H1 (cell line): Measurements from ENCODE around the gene CAB39L. TPM values are rescaled to one million over a fixed set of nuclear protein-coding genes. Genes with fewer than 3 reads are reported as not detected.

Experiments used
- ASH2L ChIP-seq: fragments of 200-600, 300-600 bp; sonication (generic); IDR thresholded peaks from one replicate; pipeline ENCODE4 v1.7.1; 2017; ENCODE audit warnings: low read length
- CBX5 ChIP-seq: fragments of 300-800, 300-1000 bp; sonication (generic); IDR thresholded peaks from 2 replicates; pipeline ENCODE4 v1.7.1; 2016; ENCODE audit warnings: antibody characterized with exemption, low read length, low read depth
- CBX8 ChIP-seq: fragments of 300-800, 300-1000 bp; sonication (generic); IDR thresholded peaks from 2 replicates; pipeline ENCODE4 v1.7.1; 2016; ENCODE audit warnings: low read depth, low read length, borderline replicate concordance
- CREB1 ChIP-seq: IDR thresholded peaks from 2 replicates; pipeline ENCODE4 v1.6.1; 2012; ENCODE audit warnings: inconsistent platforms
- POLR2A ChIP-seq, 2 experiments: IDR thresholded peaks; 1 replicate in 1 of 2; 2 replicates in 1 of 2; pipeline ENCODE4 v1.6.1; 2011; ENCODE audit warnings: low read depth in 2 of 2, low read length in 2 of 2, mild to moderate bottlenecking in 2 of 2; ENCODE audit errors: control extremely low read depth in 1 of 2
- RAD21 ChIP-seq, 2 experiments: IDR thresholded peaks in 1 of 2; conservative IDR thresholded peaks in 1 of 2; 2 replicates each; pipeline ENCODE4 v1.6.1; 2011; ENCODE audit warnings: low read depth in 2 of 2, low read length in 2 of 2, improper control_type of control experiment in 1 of 2, inconsistent platforms in 1 of 2, mild to moderate bottlenecking in 1 of 2, moderate library complexity in 1 of 2
- SIN3A ChIP-seq, 2 experiments: IDR thresholded peaks in 1 of 2; conservative IDR thresholded peaks in 1 of 2; 2 replicates each; pipeline ENCODE4 v1.6.1; 2011 to 2012; ENCODE audit warnings: low read length in 2 of 2, improper control_type of control experiment in 1 of 2, low read depth in 1 of 2, mild to moderate bottlenecking in 1 of 2
- TAF7 ChIP-seq: optimal IDR thresholded peaks from 2 replicates; pipeline ENCODE3; 2011; ENCODE audit warnings: low read depth, mild to moderate bottlenecking, inconsistent platforms, low read length, moderate library complexity, borderline replicate concordance
- TEAD4 ChIP-seq: IDR thresholded peaks from 2 replicates; pipeline ENCODE4 v1.6.1; 2012; ENCODE audit warnings: low read depth, low read length, inconsistent platforms, mixed read lengths
- ZNF274 ChIP-seq: IDR thresholded peaks from 2 replicates; pipeline ENCODE4 v1.7.0; 2012; ENCODE audit warnings: low read length, borderline replicate concordance; ENCODE audit errors: extremely low read depth
- polyA plus RNA-seq, 7 experiments: library from polyadenylated mRNA; depleted of rRNA in 3 of 7; stranded (reverse) in 5 of 7; unstranded in 2 of 7; fragments of >200 nt in 5 of 7; fragments of 200-250 nt in 2 of 7; gene quantifications; 1 replicate in 5 of 7; 2 replicates in 1 of 7; 4 replicates in 1 of 7; pipeline versions ENCODE4 v1.2.1 to v1.2.3, GENCODE V29; 2011 to 2013; ENCODE audit warnings: missing spikeins in 2 of 7, mixed read lengths in 2 of 7
- total RNA-seq: library from RNA; stranded (reverse); fragmentation: NEBNext Ultra II Directional; extraction: Animal tissue kit (Norgen Biotek cat#: 25700); gene quantifications from 2 replicates; pipeline ENCODE4 v1.2.1, GENCODE V29; 2021
- TF ChIP-seq, protein P1 (sequence below): IDR thresholded peaks from 2 replicates; pipeline ENCODE4 v1.6.1; 2012; ENCODE audit warnings: inconsistent platforms

The CAB39L gene
- total and polyA plus RNA-seq, 2 of the 8 experiments (the other 6 are each of a cell fraction or from before 2014, with no cell fraction given), result 2.5 to 4.8 TPM

GRCh38 chr13:49303533-49304252 lies 140.2 kb downstream of the CAB39L start (continued):
- TF ChIP-seq ASH2L (no peak), ZNF274 (no peak), POLR2A (IDR thresholded peaks at IDR 0.05; ENCODE audit: control extremely low read depth in 1 of 2, low read depth in 2 of 2, low read length in 2 of 2) (no peak), SIN3A (conservative IDR thresholded peaks at IDR 0.05 in 1 of 2, IDR thresholded peaks at IDR 0.05 in 1 of 2; ENCODE audit: low read depth in 1 of 2, low read length in 2 of 2) (no peak), CBX5 (no peak), TEAD4 (no peak), CBX8 (no peak), TAF7 (no peak), RAD21 (IDR thresholded peaks at IDR 0.05 in 1 of 2, conservative IDR thresholded peaks at IDR 0.05 in 1 of 2; ENCODE audit: low read depth in 2 of 2, low read length in 2 of 2) (no peak), CREB1 (no peak)
- TF ChIP-seq, protein P1, sequence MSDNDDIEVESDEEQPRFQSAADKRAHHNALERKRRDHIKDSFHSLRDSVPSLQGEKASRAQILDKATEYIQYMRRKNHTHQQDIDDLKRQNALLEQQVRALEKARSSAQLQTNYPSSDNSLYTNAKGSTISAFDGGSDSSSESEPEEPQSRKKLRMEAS, result no peak
